K562 (cell line): ENCODE results near the gene PAAF1.

Experiments
- NFRKB ChIP-seq: fragments of 450-650 bp; IDR thresholded peaks from 2 replicates; pipeline ENCODE4 v1.6.1; 2016; ENCODE audit warnings: low read depth
- POLR2AphosphoS5 ChIP-seq: IDR thresholded peaks from 2 replicates; pipeline ENCODE4 v1.6.1; 2011; ENCODE audit warnings: mild to moderate bottlenecking, low read depth, low read length, moderate library complexity; ENCODE audit not compliant: control insufficient read depth, insufficient read depth
- TF ChIP-seq, protein P1 (sequence below): fragments of 450-650 bp; IDR thresholded peaks from 2 replicates; pipeline ENCODE4 v1.6.1; 2016; ENCODE audit warnings: borderline replicate concordance

DNA sequence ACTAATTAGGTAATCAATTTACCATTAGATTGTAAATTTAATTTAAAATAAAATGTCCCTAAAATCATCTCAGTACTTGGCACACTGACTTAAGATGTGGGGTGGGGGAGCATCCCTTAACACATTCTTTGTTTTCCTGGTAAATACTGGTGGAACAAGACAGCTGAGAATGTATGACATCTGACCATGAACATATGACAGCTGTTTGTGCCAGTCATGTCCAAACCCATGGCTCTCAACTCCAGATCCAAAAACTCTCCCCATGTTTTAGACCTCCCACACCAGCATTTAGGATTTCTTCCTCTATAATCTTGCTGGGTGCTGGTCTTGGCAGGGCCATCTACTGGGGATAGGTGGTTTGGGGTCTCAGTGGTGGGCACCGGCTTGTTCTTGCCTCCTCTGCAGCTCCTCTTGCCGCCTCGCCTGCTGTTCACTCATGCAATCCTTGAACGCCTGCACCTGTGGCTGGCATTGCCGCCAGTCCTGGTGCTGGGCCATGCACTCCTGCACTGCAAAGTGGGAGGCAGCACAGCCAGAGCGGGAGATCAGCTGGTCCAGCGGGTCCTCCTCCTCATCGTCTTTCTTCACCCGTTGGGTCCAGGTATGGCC is 3.9 kb upstream of the PAAF1 start:
- TF ChIP-seq POLR2AphosphoS5 (no peak), NFRKB (no peak)
- TF ChIP-seq, protein P1, sequence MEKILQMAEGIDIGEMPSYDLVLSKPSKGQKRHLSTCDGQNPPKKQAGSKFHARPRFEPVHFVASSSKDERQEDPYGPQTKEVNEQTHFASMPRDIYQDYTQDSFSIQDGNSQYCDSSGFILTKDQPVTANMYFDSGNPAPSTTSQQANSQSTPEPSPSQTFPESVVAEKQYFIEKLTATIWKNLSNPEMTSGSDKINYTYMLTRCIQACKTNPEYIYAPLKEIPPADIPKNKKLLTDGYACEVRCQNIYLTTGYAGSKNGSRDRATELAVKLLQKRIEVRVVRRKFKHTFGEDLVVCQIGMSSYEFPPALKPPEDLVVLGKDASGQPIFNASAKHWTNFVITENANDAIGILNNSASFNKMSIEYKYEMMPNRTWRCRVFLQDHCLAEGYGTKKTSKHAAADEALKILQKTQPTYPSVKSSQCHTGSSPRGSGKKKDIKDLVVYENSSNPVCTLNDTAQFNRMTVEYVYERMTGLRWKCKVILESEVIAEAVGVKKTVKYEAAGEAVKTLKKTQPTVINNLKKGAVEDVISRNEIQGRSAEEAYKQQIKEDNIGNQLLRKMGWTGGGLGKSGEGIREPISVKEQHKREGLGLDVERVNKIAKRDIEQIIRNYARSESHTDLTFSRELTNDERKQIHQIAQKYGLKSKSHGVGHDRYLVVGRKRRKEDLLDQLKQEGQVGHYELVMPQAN, result no peak
